Panc1 (cell line): ENCODE results near the gene PEAR1. TPM values are rescaled to one million over a fixed set of nuclear protein-coding genes. Genes with fewer than 3 reads are reported as not detected.

ENCODE experiments used
- ATAC-seq: fragments of 200-7000 bp; cut with Tn5 transposase; 2 replicates; pipeline ENCODE4 v1.9.1; 2020; ENCODE audit warnings: mild to moderate bottlenecking, moderate library complexity
- BruUV-seq: library from RNA; stranded (reverse); fragments of 400-500 nt; replicated peaks from 2 replicates; lab custom pipeline; 2021; lab: Mats Ljungman, UMichigan
- CTCF ChIA-PET: fragments of 300-600 bp; sonication (Branson Sonifier 250); formaldehyde crosslinking; loops from one replicate; lab custom pipeline; 2022; ENCODE audit warnings: antibody characterized with exemption; lab: Charles Lee
- POLR2A ChIA-PET: fragments of 300-600 bp; sonication (Branson Sonifier 250); formaldehyde crosslinking; loops from one replicate; lab custom pipeline; 2022; ENCODE audit warnings: antibody characterized with exemption; lab: Charles Lee
- DNase-seq: peaks from one replicate; pipeline ENCODE4 v3.0.0-alpha.2; 2010; ENCODE audit warnings: low read depth, low spot score
- H3K27ac ChIP-seq: 2 replicates; pipeline ENCODE4 v1.5.1; 2011; ENCODE audit warnings: mild to moderate bottlenecking, low read length, inconsistent platforms
- H3K27me3 ChIP-seq: fragments of 200-500 bp; sonication (Bioruptor generic); 2 replicates; pipeline ENCODE4 v1.6.0; 2014; ENCODE audit warnings: low read length, inconsistent platforms; ENCODE audit not compliant: control insufficient read depth, insufficient read depth
- H3K36me3 ChIP-seq: fragments of 200-500 bp; sonication (Bioruptor generic); 2 replicates; pipeline ENCODE4 v1.5.1; 2014; ENCODE audit warnings: inconsistent platforms, mild to moderate bottlenecking, low read length, moderate library complexity; ENCODE audit not compliant: control insufficient read depth, insufficient read depth
- H3K4me1 ChIP-seq: 2 replicates; pipeline ENCODE4 v1.5.1; 2011; ENCODE audit warnings: inconsistent platforms, mild to moderate bottlenecking, low read length, moderate library complexity; ENCODE audit not compliant: control insufficient read depth, insufficient read depth
- H3K4me3 ChIP-seq, 2 experiments: 2 replicates each; pipeline ENCODE4 v1.5.1; 2011 to 2012; ENCODE audit warnings: low read depth in 2 of 2, low read length in 2 of 2, mild to moderate bottlenecking in 2 of 2, inconsistent platforms in 1 of 2, moderate library complexity in 1 of 2
- H3K9me3 ChIP-seq: fragments of 200-500 bp; sonication (Bioruptor generic); 2 replicates; pipeline ENCODE4 v1.5.1; 2014; ENCODE audit warnings: low read depth, mild to moderate bottlenecking, inconsistent platforms, low read length, moderate library complexity; ENCODE audit not compliant: control insufficient read depth, insufficient read depth
- POLR2AphosphoS5 ChIP-seq: IDR thresholded peaks from 2 replicates; pipeline ENCODE4 v1.6.1; 2012; ENCODE audit warnings: mild to moderate bottlenecking, low read depth, low read length, moderate library complexity
- SIN3A ChIP-seq: IDR thresholded peaks from 2 replicates; pipeline ENCODE4 v1.6.1; 2012; ENCODE audit warnings: low read depth, mild to moderate bottlenecking, low read length, moderate library complexity, borderline replicate concordance; ENCODE audit not compliant: insufficient read depth
- TCF7L2 ChIP-seq: IDR thresholded peaks from 2 replicates; pipeline ENCODE4 v1.6.1; 2011; ENCODE audit warnings: mild to moderate bottlenecking, low read depth, low read length, inconsistent platforms
- in situ Hi-C: cut with HindIII; loops from 2 replicates; pipeline ENCODE4 v1.10.0; 2016; ENCODE audit warnings: low sequenced_read_pairs, low pct_unique_long_range_greater_than_20kb
- intact Hi-C: fragments of 100-400 bp; cut with micrococcal nuclease; formaldehyde crosslinking; loops from one replicate; pipeline ENCODE4 v1.10.0; 2022; ENCODE audit not compliant: unreplicated experiment
- total RNA-seq: library from RNA; stranded (reverse); gene quantifications from one replicate; pipeline ENCODE4 v1.2.1, GENCODE V29; 2021; ENCODE audit not compliant: unreplicated experiment
- TF ChIP-seq, protein P1 (sequence below), 2 experiments: IDR thresholded peaks; 2 replicates each; pipeline ENCODE4 v1.6.1; 2011 to 2012; ENCODE audit warnings: low read depth in 2 of 2, control low read depth in 1 of 2, low read length in 1 of 2, mild to moderate bottlenecking in 1 of 2, moderate library complexity in 1 of 2; ENCODE audit not compliant: insufficient read depth in 1 of 2
- TF ChIP-seq, protein P2 (sequence below): fragments of 450-650 bp; IDR thresholded peaks from 2 replicates; pipeline ENCODE4 v1.5.1; 2017; ENCODE audit warnings: mild to moderate bottlenecking

PEAR1 gene
- total RNA-seq, 1 experiment from 2014 or later = 16.1 TPM

DNA sequence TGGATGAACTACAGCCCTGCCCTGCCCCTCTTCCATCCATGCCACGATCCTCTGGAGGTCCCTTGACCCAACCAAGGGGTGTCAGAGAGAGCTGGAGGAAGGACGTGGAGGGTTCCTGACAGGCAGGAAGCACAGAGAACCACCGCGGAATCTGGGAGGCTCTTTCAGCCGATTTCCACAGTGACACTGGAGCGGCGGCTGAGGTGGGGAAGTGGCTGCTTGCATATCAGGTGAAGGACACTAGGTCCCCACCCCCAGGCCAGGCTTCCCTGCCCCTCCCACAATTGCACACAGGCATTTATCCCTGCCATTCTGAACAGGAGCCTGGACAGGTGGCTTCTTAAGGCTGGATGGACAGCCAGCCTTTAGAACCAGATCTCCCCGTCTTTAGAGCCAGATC lies 44.4 kb downstream of the PEAR1 start:
- ATAC-seq (no peak), DNase-seq (no peak)
- H3K27me3 ChIP-seq = no peaks in the 10 kb centered on the region
- BruUV-seq = no TSS peak
- H3K36me3 ChIP-seq = no peaks in the 10 kb centered on the region; the same call in 1 of the 2 replicates
- no peak overlapping the region for H3K4me3 ChIP-seq
- in situ Hi-C loops (no loop called here), intact Hi-C loops (no loop called here)
- POLR2A ChIA-PET = no interaction called here
- no peak overlapping the region for H3K27ac ChIP-seq
- H3K9me3 ChIP-seq = no peaks in the 10 kb centered on the region
- TF ChIP-seq POLR2AphosphoS5 (no peak), SIN3A (no peak), TCF7L2 (no peak)
- TF ChIP-seq, protein P1, sequence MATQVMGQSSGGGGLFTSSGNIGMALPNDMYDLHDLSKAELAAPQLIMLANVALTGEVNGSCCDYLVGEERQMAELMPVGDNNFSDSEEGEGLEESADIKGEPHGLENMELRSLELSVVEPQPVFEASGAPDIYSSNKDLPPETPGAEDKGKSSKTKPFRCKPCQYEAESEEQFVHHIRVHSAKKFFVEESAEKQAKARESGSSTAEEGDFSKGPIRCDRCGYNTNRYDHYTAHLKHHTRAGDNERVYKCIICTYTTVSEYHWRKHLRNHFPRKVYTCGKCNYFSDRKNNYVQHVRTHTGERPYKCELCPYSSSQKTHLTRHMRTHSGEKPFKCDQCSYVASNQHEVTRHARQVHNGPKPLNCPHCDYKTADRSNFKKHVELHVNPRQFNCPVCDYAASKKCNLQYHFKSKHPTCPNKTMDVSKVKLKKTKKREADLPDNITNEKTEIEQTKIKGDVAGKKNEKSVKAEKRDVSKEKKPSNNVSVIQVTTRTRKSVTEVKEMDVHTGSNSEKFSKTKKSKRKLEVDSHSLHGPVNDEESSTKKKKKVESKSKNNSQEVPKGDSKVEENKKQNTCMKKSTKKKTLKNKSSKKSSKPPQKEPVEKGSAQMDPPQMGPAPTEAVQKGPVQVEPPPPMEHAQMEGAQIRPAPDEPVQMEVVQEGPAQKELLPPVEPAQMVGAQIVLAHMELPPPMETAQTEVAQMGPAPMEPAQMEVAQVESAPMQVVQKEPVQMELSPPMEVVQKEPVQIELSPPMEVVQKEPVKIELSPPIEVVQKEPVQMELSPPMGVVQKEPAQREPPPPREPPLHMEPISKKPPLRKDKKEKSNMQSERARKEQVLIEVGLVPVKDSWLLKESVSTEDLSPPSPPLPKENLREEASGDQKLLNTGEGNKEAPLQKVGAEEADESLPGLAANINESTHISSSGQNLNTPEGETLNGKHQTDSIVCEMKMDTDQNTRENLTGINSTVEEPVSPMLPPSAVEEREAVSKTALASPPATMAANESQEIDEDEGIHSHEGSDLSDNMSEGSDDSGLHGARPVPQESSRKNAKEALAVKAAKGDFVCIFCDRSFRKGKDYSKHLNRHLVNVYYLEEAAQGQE (IDR thresholded peaks at IDR 0.05; ENCODE audit: insufficient read depth in 1 of 2, low read depth in 2 of 2, low read length in 1 of 2) = no peak
- TF ChIP-seq, protein P2, sequence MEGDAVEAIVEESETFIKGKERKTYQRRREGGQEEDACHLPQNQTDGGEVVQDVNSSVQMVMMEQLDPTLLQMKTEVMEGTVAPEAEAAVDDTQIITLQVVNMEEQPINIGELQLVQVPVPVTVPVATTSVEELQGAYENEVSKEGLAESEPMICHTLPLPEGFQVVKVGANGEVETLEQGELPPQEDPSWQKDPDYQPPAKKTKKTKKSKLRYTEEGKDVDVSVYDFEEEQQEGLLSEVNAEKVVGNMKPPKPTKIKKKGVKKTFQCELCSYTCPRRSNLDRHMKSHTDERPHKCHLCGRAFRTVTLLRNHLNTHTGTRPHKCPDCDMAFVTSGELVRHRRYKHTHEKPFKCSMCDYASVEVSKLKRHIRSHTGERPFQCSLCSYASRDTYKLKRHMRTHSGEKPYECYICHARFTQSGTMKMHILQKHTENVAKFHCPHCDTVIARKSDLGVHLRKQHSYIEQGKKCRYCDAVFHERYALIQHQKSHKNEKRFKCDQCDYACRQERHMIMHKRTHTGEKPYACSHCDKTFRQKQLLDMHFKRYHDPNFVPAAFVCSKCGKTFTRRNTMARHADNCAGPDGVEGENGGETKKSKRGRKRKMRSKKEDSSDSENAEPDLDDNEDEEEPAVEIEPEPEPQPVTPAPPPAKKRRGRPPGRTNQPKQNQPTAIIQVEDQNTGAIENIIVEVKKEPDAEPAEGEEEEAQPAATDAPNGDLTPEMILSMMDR = no peak
- H3K4me1 ChIP-seq = no peaks in the 10 kb centered on the region
- CTCF ChIA-PET = interaction anchor here (0.5 kb wide), 1 partner anchor 160 kb away, joined by 9 read pairs; no protein-coding TSS in a partner anchor

DNA sequence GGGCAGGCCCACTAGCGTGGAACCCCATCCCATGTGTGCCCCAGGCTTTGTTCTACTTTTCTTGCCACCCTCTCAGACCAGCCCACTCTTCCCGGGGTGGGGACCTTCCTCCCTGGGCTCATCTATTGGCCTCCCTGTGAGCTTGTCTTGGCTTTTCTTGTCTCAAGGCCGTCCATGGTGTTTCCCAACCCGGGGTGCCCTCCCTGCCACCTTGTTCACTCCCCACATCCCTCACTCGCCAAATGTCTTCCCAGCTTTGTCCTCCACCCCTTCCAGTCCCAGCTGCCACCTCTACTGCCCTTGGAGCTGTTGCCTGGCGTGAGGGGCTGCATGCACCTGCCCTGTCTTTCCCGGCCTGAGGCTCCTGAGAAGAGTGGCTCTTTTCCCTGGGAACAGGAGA lies 45.3 kb downstream of the PEAR1 start:
- ChIA-PET CTCF (no interaction called here), POLR2A (no interaction called here)
- Histone ChIP-seq H3K4me3 (no peak overlapping the region), H3K9me3 (no peaks in the 10 kb centered on the region), H3K27ac (no peak overlapping the region), H3K27me3 (no peaks in the 10 kb centered on the region), H3K4me1 (no peaks in the 10 kb centered on the region), H3K36me3 (no peaks in the 10 kb centered on the region; the same call in 1 of the 2 replicates)
- TF ChIP-seq, protein P2 = no peak
- TF ChIP-seq POLR2AphosphoS5 (no peak), SIN3A (no peak), TCF7L2 (no peak)
- TF ChIP-seq, protein P1 (IDR thresholded peaks at IDR 0.05; ENCODE audit: insufficient read depth in 1 of 2, low read depth in 2 of 2, low read length in 1 of 2) = no peak
- in situ Hi-C loops (no loop called here), intact Hi-C loops (no loop called here)
- BruUV-seq = no TSS peak
- DNase-seq (no peak), ATAC-seq (no peak)
